GM18505 (cell line): ENCODE measurements around the gene DOCK7.
A peak's percentile ranks its signal among the peaks of the same experiment; 100 is the strongest.
"Not testable (repeated sequence)": the region's sequence is repeated elsewhere in the genome, so short reads cannot be mapped to it uniquely, and the experiment has no call there.

Source experiments
- ATAC-seq: cut with Tn5 transposase; IDR thresholded peaks from one replicate; pipeline ENCODE4 v1.9.1; 2021; ENCODE audit not compliant: unreplicated experiment
- POLR2A ChIP-seq: IDR thresholded peaks from 4 replicates; pipeline ENCODE4 v1.6.1; 2011; ENCODE audit warnings: borderline replicate concordance; ENCODE audit not compliant: insufficient read depth, insufficient read length; ENCODE audit errors: extremely low read depth

Gene DOCK7

GRCh38 chr1:62682531-62682930 lies 5.7 kb downstream of the DOCK7 start:
- no peak for ATAC-seq
- no peak for TF ChIP-seq POLR2A

- ATAC-seq = not testable (repeated sequence)
Measured at GRCh38 chr1:62680992-62681391, 7.2 kb downstream of the DOCK7 start.

DNA sequence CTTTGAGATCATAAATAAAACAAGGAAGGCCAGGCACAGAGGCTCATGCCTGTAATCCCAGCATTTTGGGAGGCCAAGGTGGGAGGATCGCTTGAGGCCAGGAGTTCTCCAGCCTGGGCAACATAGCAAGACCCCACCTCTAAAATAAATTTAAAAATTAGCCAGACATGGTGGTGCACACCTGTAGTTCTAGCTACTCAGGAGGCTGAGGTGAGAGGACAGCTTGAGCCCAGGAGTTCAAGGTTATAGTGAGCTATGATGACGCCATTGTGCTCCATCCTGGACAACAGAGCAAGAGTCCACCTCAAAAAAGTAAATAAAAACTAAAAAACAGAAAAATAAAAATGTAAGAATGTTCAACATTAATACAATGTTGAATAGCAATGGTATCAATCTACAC lies 10.4 kb downstream of the DOCK7 start:
- not testable (repeated sequence) for ATAC-seq

- TF ChIP-seq POLR2A = no peak
- no peak for ATAC-seq
Measured at GRCh38 chr1:62676611-62677356, 11.4 kb downstream of the DOCK7 start.

DNA sequence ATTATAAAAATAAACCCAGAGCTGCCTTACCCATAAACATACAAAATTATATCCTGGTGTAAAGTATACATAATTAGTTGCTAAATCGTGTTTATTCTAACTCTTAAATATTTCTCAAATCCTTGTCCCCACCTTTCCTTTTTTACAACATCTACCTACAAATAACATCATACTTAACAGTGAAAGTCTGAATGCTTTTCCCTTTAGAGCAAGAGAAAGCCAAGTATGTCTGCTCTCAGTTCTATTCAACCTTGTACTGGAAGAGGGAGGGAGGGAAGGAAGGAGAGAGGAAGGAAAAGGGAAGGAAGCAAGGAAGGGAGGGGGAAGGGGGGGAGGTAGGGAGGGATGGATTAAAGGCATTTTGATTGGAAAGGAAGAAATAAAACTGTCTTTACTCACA lies 14.6 kb downstream of the DOCK7 start:
- no peak for TF ChIP-seq POLR2A
- ATAC-seq = no peak

DNA sequence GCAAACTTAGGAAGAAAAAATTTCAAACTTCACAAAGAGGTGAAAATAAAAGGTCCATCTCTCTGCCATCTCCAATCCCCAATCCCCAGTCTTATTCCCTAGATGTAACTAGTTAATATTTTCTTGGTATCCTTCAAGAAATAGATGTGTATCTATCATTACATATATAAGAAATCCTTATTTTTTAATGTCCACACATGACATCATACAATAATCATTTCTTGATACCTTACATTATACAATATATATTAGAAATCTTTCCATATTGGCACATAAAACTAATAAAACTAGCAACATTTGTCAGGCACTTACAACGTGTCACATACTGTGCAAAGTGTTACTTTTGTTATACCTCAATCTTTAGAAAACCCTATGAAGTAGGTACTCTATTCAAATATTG lies 16.2 kb downstream of the DOCK7 start:
- no peak for TF ChIP-seq POLR2A
- no peak for ATAC-seq

- ATAC-seq = no peak
- no peak for TF ChIP-seq POLR2A
Measured at GRCh38 chr1:62654744-62655143, 33.4 kb downstream of the DOCK7 start.

DNA sequence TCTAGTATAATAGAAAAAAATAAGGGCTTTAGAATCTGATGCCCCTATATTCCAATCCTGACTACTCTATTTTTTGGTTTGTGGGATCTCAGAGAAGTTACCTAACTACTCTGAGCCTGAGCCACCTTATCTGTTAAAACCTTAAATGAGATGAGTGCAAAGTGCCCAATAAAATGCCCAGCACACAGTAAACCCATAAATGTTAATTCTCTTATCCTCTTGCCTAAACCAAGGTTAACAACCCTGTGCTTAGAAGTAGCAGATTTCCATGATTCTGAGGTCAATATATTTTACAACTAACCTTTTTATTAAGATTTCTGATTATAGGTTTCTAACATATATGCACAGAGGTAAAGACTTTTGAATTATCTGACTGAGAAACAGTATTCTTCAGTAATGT lies 35.8 kb downstream of the DOCK7 start:
- no peak for ATAC-seq
- TF ChIP-seq POLR2A = no peak

DNA sequence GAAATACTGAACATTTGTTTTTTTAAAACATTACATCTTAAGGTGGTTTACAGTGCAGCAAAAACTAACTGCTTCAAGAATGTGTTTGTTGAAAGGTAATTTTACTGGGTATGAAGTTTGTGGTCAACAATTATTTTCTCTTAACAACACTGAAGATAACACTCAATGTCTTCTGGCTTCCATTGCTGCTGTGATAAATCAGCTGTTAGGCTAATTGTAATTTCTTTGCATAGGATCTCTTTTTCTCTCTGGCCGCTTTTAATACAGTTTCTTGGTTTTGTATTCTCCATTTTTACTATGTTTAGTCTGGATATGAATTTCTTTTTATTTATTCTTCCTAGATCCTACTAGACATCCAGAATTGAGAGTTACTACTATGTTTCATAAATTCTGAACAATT lies 44.9 kb downstream of the DOCK7 start:
- TF ChIP-seq POLR2A = no peak
- no peak for ATAC-seq

GRCh38 chr1:62637392-62638105 lies 50.6 kb downstream of the DOCK7 start:
- TF ChIP-seq POLR2A = no peak
- ATAC-seq = no peak

DNA sequence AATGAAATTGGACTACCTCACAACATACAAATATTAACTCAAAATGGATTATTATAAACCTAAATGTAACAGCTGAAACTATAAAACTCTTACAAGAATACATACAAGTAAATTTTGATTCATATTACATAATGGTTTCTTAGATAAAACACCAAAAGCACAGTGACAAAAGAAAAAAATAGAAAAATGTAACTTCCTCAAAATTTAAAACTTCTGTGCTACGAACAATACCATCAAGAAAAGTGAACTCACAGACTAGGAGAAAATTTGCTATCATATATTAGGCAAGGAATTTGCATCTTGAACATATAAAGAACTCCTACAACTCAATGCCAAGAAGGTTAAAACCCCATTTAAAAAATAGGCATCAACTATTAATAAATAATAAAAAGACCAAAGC lies 59.7 kb downstream of the DOCK7 start:
- no peak for ATAC-seq
- no peak for TF ChIP-seq POLR2A

DNA sequence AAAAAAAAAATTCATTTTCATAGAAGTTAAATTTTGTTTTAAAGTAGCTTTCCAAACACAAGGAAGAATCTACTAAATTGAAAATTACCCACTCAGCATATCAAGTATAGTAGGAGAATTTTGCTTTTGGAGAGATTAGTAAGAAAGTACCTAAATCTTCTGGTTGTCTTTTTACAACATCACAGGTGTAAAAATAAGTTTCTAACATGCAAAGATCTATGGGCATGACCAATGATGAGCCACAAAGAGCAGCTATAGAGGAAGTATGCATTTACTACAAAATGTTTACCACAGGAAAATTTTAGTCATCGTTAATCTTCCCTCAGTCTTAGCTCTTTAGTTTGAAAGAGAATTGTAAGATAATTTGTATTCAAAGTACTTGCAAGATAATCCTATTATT lies 62.8 kb downstream of the DOCK7 start:
- ATAC-seq = peak; percentile 60

DNA sequence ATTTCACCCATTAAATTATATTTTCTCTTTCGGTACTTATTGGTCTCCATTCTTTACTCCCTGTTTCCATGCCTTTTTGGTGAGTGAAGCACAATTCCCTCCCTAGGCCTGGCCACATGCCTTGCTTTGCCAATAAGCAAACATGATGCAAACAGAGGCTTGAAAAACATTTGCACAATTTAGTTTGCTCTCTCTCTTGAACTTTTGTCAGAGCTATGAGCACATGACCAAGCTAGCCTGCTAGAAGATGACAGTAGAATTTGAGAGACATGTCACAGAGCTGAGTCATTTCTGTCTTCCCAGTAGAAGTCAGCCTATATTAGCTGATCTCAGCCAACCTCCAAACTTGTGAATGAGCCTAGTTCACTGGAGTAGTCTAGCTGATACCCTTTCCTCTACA lies 66.3 kb downstream of the DOCK7 start:
- no peak for TF ChIP-seq POLR2A
- ATAC-seq = peak; percentile 92

More for the DNA sequence above, 62.8 kb downstream of the DOCK7 start:
- no peak for TF ChIP-seq POLR2A

- no peak for ATAC-seq
- TF ChIP-seq POLR2A = no peak
Measured at GRCh38 chr1:62613890-62614289, 74.3 kb downstream of the DOCK7 start.
